ENCODE measurements around the gene GP1BB. TPM values are rescaled to one million over a fixed set of nuclear protein-coding genes. Genes with fewer than 3 reads are reported as not detected.

The GP1BB gene
- total and polyA plus RNA-seq, 2 of the 13 experiments (the other 11 are each of a cell fraction or from before 2014, with no cell fraction given): not detected

DNA sequence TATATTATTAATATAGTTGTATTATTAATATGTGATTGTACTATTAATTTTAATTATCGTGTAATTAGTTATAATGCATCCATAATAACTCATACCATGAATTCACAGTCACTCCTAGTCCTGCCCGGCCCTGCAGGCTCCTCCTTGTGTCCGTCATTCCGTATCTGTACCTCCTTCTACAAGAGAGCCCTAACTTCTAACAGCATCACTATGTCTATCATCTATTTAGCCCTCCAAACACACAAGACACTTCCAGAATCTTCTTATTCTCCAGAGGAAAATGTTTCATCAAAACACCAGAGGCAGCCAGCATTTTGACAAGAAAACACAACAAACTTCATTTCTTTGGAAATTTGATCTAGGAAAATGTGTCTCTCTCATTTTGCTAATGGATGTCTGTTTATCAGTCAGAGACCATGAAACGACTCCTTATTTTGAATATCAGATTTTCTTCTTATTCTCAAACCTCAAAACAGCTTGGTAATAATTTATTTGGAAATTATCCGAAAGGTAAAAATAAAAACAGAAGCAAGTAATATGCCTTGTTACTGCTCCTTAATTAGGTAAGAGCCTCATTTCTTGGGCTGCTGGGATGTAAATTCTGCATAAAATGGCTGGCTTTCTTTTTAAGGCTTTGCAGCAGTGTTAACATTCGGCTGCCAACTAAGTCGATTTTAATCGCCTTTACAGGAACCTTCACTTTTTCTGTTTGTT, 32.2 kb upstream of the GP1BB start:
- Histone ChIP-seq H3K36me3 (replicated peaks in 1 of 2; ENCODE audit: control insufficient read depth in 1 of 2, insufficient read depth in 2 of 2, low read length in 2 of 2) (no peaks in the 10 kb centered on the region), H3K79me2 (ENCODE audit: insufficient read depth, low read length) (no peaks in the 10 kb centered on the region), H3K4me2 (ENCODE audit: low read depth, low read length) (no peak overlapping the region), H2AFZ (ENCODE audit: low read length) (no peak overlapping the region), H3K9me3 (ENCODE audit: low read length) (no peaks in the 10 kb centered on the region), H3K4me1 (ENCODE audit: insufficient read depth, low read length) (no peaks in the 10 kb centered on the region), H4K20me1 (ENCODE audit: insufficient read depth, low read length) (no peaks in the 10 kb centered on the region), H3K27me3 (ENCODE audit: control insufficient read depth in 1 of 2, insufficient read depth in 2 of 2, low read length in 2 of 2) (peaks cover 10 to 73% of the 10 kb centered on the region in 2 experiments), H3K27ac (ENCODE audit: extremely low read length, insufficient read depth, low read length) (no peak overlapping the region), H3K9ac (ENCODE audit: insufficient read depth, low read depth, low read length) (no peak overlapping the region), H3K4me3 (replicated peaks in 1 of 3; ENCODE audit: insufficient read depth in 1 of 3, low read depth in 2 of 3, low read length in 3 of 3) (no peak overlapping the region)
- ChIA-PET POLR2A (no interaction called here), CTCF (ENCODE audit: low intra/inter-chr PET ratio, low total read pairs) (no interaction called here)
- no peak for ATAC-seq
- WGBS (ENCODE audit: low lambda C conversion rate): 4% methylated on average over 9 of the region's 9 CpGs
- no TSS peak for BruUV-seq (replicated peaks)
- FAIRE-seq: no peak
- no peak for TF ChIP-seq ZNF367 (CRISPR knock-in tag; IDR thresholded peaks at IDR 0.05; ENCODE audit: borderline replicate concordance)
- TF ChIP-seq, protein P1, sequence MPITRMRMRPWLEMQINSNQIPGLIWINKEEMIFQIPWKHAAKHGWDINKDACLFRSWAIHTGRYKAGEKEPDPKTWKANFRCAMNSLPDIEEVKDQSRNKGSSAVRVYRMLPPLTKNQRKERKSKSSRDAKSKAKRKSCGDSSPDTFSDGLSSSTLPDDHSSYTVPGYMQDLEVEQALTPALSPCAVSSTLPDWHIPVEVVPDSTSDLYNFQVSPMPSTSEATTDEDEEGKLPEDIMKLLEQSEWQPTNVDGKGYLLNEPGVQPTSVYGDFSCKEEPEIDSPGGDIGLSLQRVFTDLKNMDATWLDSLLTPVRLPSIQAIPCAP (CRISPR knock-in tag; IDR thresholded peaks at IDR 0.05; ENCODE audit: low read depth): no peak
- TF ChIP-seq ZFP62 (CRISPR knock-in tag; IDR thresholded peaks at IDR 0.05): no peak
- intact Hi-C loops (cut with micrococcal nuclease; ENCODE audit: unreplicated experiment): no loop called here
- in situ Hi-C loops (cut with HindIII; ENCODE audit: extremely low pct_ligation_motif_present, low pct_unique_long_range_greater_than_20kb): no loop called here
- no peak for DNase-seq (ENCODE audit: low spot score)

GRCh38 chr22:19691721-19692341, 31.5 kb upstream of the GP1BB start:
- no TSS peak for BruUV-seq (replicated peaks)
- ChIA-PET POLR2A (no interaction called here), CTCF (ENCODE audit: low intra/inter-chr PET ratio, low total read pairs) (no interaction called here)

More at GRCh38 chr22:19691721-19692341, 31.5 kb upstream of the GP1BB start:
- Histone ChIP-seq H3K4me1 (ENCODE audit: insufficient read depth, low read length) (no peaks in the 10 kb centered on the region), H3K4me2 (ENCODE audit: low read depth, low read length) (no peak overlapping the region), H3K9ac (ENCODE audit: insufficient read depth, low read depth, low read length) (no peak overlapping the region), H3K9me3 (ENCODE audit: low read length) (no peaks in the 10 kb centered on the region), H3K27ac (ENCODE audit: extremely low read length, insufficient read depth, low read length) (no peak overlapping the region), H3K4me3 (replicated peaks in 1 of 3; ENCODE audit: insufficient read depth in 1 of 3, low read depth in 2 of 3, low read length in 3 of 3) (no peak overlapping the region), H3K36me3 (replicated peaks in 1 of 2; ENCODE audit: control insufficient read depth in 1 of 2, insufficient read depth in 2 of 2, low read length in 2 of 2) (no peaks in the 10 kb centered on the region), H3K79me2 (ENCODE audit: insufficient read depth, low read length) (no peaks in the 10 kb centered on the region), H4K20me1 (ENCODE audit: insufficient read depth, low read length) (no peaks in the 10 kb centered on the region), H2AFZ (ENCODE audit: low read length) (no peak overlapping the region), H3K27me3 (ENCODE audit: control insufficient read depth in 1 of 2, insufficient read depth in 2 of 2, low read length in 2 of 2) (peaks cover 10 to 71% of the 10 kb centered on the region in 2 experiments)
- ATAC-seq (no peak), FAIRE-seq (no peak), DNase-seq (ENCODE audit: low spot score) (no peak)
- 9% methylated on average over 17 of the region's 19 CpGs for WGBS (ENCODE audit: low lambda C conversion rate)
- intact Hi-C loops (cut with micrococcal nuclease; ENCODE audit: unreplicated experiment): no loop called here
- no peak for TF ChIP-seq ZNF768 (CRISPR knock-in tag; IDR thresholded peaks at IDR 0.05)
- TF ChIP-seq ZNF570 (CRISPR knock-in tag; IDR thresholded peaks at IDR 0.05; ENCODE audit: borderline replicate concordance): no peak
- TF ChIP-seq ZNF816 (CRISPR knock-in tag; IDR thresholded peaks at IDR 0.05; ENCODE audit: borderline replicate concordance): no peak
- TF ChIP-seq SRSF4 (IDR thresholded peaks at IDR 0.05; ENCODE audit: low read depth, low read length, poor library complexity, severe bottlenecking): no peak
- TF ChIP-seq ZFP41 (CRISPR knock-in tag; IDR thresholded peaks at IDR 0.05; ENCODE audit: borderline replicate concordance): no peak
- in situ Hi-C loops (cut with HindIII; ENCODE audit: extremely low pct_ligation_motif_present, low pct_unique_long_range_greater_than_20kb): no loop called here

Data from HepG2 (cell line).